G401.6 (cell line): Measurements from ENCODE around the gene PRKD2.

Experiments used
- FAIRE-seq: peaks from 2 replicates; lab custom pipeline; 2012; peaks lifted over from hg19 to GRCh38; lab: Jason Lieb, UNC

Gene PRKD2

GRCh38 chr19:46700704-46701103 is 16.2 kb downstream of the PRKD2 start:
- no peak for FAIRE-seq

GRCh38 chr19:46698395-46699321 is 18.3 kb downstream of the PRKD2 start:
- FAIRE-seq: no peak

- peak; percentile 94 for FAIRE-seq
Measured at GRCh38 chr19:46697204-46697960, 19.5 kb downstream of the PRKD2 start.

DNA sequence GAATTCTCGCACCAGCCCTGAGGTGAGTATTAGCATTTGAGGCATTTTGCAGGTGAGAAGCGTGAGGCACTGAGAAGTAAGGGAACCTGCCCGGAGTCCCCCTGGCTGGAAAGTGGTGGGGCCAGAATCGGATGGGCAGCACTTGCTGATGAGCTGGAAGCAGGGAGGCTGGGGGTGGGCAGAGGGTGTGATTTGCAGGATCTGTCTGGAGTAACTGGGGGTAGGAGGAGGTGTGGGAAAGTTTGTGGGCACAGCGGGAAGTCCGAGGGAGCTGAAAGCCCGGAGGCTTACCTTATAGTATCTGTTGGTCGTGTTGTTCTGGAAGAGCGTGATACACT is 20.1 kb downstream of the PRKD2 start:
- no peak for FAIRE-seq

DNA sequence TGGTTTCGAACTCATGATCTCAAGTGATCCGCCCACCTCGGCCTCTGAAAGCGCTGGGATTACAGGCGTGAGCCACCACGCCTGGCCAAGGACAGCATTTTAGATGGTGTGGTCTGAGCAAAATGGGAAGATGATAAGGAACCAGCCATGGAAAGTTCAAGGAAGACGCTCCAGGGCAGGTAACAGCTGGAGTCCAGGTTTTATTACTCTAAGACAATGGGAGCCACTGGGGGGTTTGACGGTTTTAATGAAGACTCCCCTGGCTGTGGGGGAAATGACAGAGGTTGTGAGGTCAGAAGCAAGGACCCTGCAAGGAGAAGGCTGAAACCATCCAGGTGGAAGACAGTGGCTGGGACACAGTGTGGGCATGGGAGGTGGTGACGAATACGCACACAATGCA is 20.9 kb downstream of the PRKD2 start:
- no peak for FAIRE-seq

DNA sequence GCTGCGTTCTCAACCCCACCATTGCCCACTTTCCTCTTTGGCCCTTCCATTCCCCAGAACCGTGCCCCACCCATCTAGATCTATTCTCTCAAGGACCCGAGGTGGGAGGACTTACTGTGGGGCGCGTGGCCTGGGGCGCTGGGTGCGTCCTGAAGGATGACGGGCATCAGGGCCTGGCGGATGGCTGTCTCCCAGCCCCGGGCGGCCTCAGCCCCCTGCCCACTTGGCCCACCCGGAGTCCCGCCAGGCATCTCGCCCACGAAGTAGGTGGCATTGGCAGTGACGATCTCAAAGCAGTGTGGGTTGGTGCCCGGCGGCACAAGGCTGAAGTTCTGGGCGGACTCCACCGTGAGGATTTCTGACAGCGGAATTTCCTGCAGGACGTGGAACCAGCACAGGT is 23.2 kb downstream of the PRKD2 start:
- no peak for FAIRE-seq

GRCh38 chr19:46692918-46693722 is 23.8 kb downstream of the PRKD2 start:
- no peak for FAIRE-seq

DNA sequence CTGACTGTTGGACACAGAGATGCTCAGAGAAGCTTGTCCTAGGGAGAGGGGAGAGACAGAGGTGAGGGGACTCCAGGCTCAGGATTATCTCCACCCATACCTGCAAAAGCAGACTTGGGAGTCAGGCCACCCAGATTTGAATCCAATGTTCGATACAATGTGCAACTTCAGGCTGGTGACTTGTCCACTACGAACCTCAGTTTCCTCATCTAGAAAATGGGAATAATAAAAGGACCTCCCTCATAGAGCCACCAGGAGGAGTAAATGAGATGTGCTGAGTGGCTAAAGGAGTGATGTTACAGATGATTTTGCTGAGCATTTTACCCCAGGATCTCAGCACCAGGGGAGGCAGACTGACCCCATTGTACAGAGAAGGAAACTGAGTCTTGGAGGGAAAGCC is 25.0 kb downstream of the PRKD2 start:
- FAIRE-seq: no peak

- no peak for FAIRE-seq
Measured at GRCh38 chr19:46691104-46691503, 25.8 kb downstream of the PRKD2 start.

DNA sequence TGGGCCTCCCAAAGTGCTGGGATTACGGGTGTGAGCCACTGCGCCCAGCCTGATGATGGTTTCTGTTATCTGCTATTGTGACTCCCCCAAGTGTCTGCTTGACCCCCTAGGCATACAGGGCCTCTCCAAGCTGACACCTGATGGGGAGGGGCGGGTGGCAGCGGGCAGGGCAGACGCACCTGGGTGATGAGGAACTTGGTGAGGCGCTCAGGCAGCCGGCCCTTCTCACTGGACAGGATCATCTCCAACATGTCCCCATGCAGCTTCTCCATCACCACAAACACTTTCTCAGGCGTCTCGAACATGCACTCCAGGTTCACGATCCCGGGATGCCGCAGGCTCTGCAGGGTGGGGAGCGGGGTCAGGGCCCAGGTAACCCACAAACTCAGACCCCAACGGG is 27.6 kb downstream of the PRKD2 start:
- no peak for FAIRE-seq

DNA sequence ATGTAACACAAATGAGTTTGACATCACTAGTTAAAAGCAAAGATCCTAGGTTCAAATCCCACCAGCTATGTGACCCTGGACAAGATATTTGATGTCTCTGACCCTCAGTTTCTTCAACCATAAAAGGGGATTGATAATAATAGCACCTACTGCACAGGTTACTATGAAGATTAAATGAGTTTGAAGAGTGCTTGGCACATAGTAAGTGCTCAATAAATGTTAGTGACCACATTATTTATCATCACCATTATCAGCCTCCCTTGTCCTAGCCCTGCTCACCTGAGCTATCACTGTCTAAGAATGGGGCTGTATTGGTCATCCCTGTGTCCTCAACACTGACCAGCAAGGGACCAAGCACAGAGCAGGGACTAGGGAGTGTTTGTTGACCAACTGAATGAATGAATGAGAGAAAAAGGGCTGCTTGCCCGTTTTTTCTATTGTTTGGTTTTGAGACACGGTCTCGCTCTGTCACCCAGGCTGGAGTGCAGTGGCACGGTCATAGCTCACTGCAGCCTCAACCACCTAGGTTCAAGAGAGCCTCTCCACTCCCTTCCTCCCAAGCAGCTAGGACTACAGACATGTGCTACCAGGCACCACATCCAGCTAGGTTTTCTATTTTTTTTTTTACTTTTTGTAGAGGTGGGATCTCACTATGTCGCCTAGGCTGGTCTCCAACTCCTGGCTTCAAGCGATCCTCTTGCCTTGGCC is 29.3 kb downstream of the PRKD2 start:
- FAIRE-seq: no peak

- FAIRE-seq: no peak
Measured at GRCh38 chr19:46685189-46685588, 31.7 kb downstream of the PRKD2 start.

GRCh38 chr19:46678110-46678732 is 38.7 kb downstream of the PRKD2 start:
- FAIRE-seq: no peak

DNA sequence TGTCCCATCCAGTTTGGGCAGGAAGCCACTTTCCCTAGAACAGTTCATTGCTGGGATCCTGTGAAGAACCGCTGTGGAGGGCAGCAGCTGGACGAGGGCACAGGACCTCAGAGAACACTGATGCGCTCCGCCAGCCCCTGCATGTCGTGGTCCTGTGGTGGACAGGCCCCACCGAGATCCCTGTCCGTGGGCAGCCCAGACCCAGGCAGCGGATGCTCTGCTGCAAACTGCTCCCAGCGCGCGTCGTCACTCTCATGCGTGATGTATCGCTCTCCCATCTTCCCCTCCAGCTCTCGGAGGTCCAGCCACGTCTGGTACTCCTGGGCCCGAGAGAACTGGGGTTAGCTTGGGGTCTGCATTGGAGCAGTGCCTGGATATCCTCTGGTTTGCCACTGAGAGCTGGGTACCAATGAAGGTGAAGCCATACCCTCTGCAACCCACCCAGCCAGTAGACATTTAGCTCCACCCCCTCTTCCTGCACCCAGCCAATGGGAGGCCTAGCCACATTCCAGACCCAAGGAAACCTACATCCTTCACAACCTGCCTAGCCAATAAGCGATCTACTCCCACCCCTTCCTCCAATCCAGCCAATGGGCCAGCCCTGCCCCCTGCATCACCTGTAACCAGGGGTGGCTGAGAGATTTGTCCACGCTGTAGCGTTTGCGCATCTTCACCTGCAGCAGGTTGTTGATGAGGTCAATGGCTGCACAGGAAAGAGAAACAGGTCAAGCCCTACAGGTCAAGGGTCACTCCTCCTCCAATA is 42.3 kb downstream of the PRKD2 start:
- peak; percentile 21 for FAIRE-seq

- no peak for FAIRE-seq
Measured at GRCh38 chr19:46670813-46671212, 46.1 kb downstream of the PRKD2 start.

- no peak for FAIRE-seq
Measured at GRCh38 chr19:46668662-46669061, 48.3 kb downstream of the PRKD2 start.

GRCh38 chr19:46665072-46665471 is 51.8 kb downstream of the PRKD2 start:
- FAIRE-seq: no peak

DNA sequence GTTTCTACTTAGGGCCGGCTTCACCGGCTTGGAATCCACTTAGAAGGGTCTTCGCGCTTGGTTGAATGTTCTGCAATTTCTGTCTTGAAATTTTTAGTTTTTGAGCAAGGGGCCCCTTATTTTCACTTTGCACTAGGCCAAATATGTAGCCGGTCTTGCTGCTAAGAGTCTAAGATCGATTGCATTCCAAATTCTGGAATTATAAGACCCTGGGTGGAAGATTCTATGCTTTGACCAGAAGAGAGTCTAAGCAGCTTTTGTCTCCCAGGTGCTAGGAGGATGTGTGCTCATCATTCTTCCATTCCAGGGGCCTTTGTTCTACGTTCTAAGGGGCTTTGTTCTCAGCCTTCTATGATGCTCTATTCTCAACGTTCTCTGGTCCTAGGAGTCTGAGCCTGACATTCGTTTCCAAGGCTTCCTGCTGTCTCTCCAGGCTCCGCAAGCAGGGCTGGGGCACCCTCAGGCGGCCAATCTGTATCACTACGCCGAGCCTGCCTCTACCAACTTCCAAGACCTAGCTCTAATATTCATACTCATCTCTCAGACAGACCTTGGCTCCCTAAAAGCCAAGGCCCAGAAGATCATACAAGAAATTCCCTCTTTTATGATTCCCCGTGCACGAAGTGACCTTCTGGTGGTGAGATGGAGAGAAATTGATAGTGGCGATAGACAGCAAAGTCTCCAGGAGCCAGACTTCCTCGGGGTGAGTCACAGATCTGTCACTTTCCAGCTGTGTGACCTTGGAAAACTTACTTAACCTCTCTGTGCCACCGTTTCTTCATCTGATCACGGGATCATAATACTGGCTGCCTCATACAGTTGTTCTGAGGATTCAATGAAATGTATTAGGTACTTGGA is 55.0 kb downstream of the PRKD2 start:
- FAIRE-seq: peak; percentile 91

DNA sequence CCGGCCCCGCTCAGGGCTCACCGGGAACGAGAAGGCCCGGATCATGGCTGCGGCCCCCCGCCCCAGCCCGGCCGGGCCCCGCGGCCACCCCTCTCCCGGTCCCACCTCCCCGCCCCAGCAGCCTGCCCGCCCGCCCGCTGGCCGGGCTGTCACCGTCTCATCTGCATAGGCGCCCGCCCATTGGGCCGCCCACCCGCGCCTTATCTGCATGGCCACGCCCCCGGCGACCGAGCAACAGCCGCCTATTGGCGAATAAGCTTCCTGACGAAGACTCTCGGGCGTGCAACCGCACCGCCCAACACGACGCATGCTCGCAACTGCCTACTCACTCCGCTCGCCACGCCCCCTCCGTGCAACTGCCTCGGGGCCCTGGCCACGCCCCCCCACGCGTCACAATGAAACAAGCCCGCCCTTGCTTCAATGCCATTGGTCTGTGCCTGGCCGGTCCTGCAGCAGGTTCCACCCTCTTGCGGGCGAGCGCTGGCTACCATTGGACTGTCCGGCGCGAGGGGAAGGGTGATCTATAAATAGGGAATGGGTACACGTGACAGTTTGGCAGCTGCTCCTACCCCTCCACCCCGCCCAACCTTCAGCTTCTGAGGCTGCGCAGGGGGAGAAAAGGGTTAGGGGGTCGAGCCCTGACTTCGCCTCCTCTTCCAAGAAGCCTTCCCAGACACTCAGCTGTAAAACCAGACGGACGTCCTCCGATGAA is 55.7 kb downstream of the PRKD2 start, which contains the start of gene DACT3:
Gene DACT3 (minus strand): TSS at position 163 of the 712 bp plus-strand sequence. CDS start 118 bp downstream, at position 45.
- peak; percentile 100 for FAIRE-seq
